Skeletal muscle satellite cell (primary cell): ENCODE data around the gene CKAP2.

ENCODE experiments used
- H3K27me3 ChIP-seq: 2 replicates; pipeline ENCODE4 v1.7.0; 2013; ENCODE audit warnings: low read length; ENCODE audit not compliant: control insufficient read depth, insufficient read depth
- H3K36me3 ChIP-seq: 2 replicates; pipeline ENCODE4 v1.7.0; 2013; ENCODE audit warnings: mild to moderate bottlenecking, control low read depth, low read length; ENCODE audit not compliant: insufficient read depth
- H3K4me1 ChIP-seq: 2 replicates; pipeline ENCODE4 v1.7.0; 2013; ENCODE audit warnings: low read length; ENCODE audit not compliant: control insufficient read depth, insufficient read depth
- H3K4me2 ChIP-seq: 2 replicates; pipeline ENCODE4 v1.7.0; 2013; ENCODE audit warnings: mild to moderate bottlenecking, low read length
- H3K4me3 ChIP-seq: 2 replicates; pipeline ENCODE4 v1.7.0; 2013; ENCODE audit warnings: low read length
- H3K9ac ChIP-seq: 2 replicates; pipeline ENCODE4 v1.7.0; 2013; ENCODE audit warnings: mild to moderate bottlenecking, low read depth, low read length, moderate library complexity
- H3K9me3 ChIP-seq: replicated peaks from 2 replicates; pipeline ENCODE4 v1.7.0; 2013; ENCODE audit warnings: mild to moderate bottlenecking, control low read depth, low read length

The CKAP2 gene

GRCh38 chr13:52421216-52421615, 34.1 kb upstream of the CKAP2 start:
- no peak overlapping the region for H3K4me2 ChIP-seq
- no peak overlapping the region for H3K4me3 ChIP-seq
- no peaks in the 10 kb centered on the region for H3K9me3 ChIP-seq
- H3K4me1 ChIP-seq = no peaks in the 10 kb centered on the region
- no peak overlapping the region for H3K9ac ChIP-seq
- peaks cover 67% of the 10 kb centered on the region for H3K36me3 ChIP-seq
- no peaks in the 10 kb centered on the region for H3K27me3 ChIP-seq

- H3K4me1 ChIP-seq = peaks cover 13% of the 10 kb centered on the region
- H3K4me2 ChIP-seq = peak overlapping the region; percentile 20
- H3K36me3 ChIP-seq = peaks cover 63% of the 10 kb centered on the region
- H3K27me3 ChIP-seq = no peaks in the 10 kb centered on the region
- no peaks in the 10 kb centered on the region for H3K9me3 ChIP-seq
- no peak overlapping the region for H3K9ac ChIP-seq
- no peak overlapping the region for H3K4me3 ChIP-seq
Measured at GRCh38 chr13:52428295-52428694, 27.0 kb upstream of the CKAP2 start.

DNA sequence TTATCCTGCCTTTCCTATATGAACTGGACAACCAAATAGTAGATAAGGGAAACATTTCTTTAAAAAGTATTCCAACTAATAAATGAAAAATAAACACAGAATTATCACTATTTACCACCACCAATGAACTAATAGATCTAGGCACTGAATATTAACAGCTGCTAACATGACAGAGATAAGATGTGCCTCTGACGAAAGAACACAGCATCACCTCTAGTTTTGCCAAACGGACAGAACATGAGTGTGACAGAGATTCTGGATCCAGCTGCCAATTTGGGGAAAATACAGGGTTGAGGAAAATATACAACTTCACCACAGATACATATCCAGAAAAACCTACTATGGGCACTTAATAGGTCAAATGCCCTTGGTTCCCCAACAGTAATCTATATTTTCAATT, 22.8 kb upstream of the CKAP2 start:
- H3K36me3 ChIP-seq = peaks cover 64% of the 10 kb centered on the region
- no peak overlapping the region for H3K4me2 ChIP-seq
- no peaks in the 10 kb centered on the region for H3K27me3 ChIP-seq
- H3K4me1 ChIP-seq = peaks cover 13% of the 10 kb centered on the region
- no peaks in the 10 kb centered on the region for H3K9me3 ChIP-seq
- no peak overlapping the region for H3K4me3 ChIP-seq
- no peak overlapping the region for H3K9ac ChIP-seq

GRCh38 chr13:52446265-52446664, 9.0 kb upstream of the CKAP2 start:
- no peaks in the 10 kb centered on the region for H3K9me3 ChIP-seq
- H3K4me1 ChIP-seq = peaks cover 19% of the 10 kb centered on the region
- no peak overlapping the region for H3K9ac ChIP-seq
- H3K4me3 ChIP-seq = no peak overlapping the region
- peaks cover 14% of the 10 kb centered on the region for H3K36me3 ChIP-seq
- no peak overlapping the region for H3K4me2 ChIP-seq
- H3K27me3 ChIP-seq = no peaks in the 10 kb centered on the region

- Histone ChIP-seq H3K27me3 (no peaks in the 10 kb centered on the region), H3K4me3 (no peak overlapping the region), H3K4me2 (no peak overlapping the region), H3K36me3 (peaks cover 14% of the 10 kb centered on the region), H3K9me3 (no peaks in the 10 kb centered on the region), H3K9ac (no peak overlapping the region), H3K4me1 (peaks cover 19% of the 10 kb centered on the region)
Measured at GRCh38 chr13:52447354-52447753, 7.9 kb upstream of the CKAP2 start.

- Histone ChIP-seq H3K4me1 (peaks cover 19% of the 10 kb centered on the region), H3K4me3 (peak overlapping the region; percentile 80), H3K27me3 (no peaks in the 10 kb centered on the region), H3K4me2 (peak overlapping the region; percentile 76), H3K9me3 (no peaks in the 10 kb centered on the region), H3K36me3 (peaks cover 10% of the 10 kb centered on the region), H3K9ac (peak overlapping the region; percentile 97)
Measured at GRCh38 chr13:52447815-52448552, 7.3 kb upstream of the CKAP2 start.

GRCh38 chr13:52449331-52450011, 5.8 kb upstream of the CKAP2 start:
- H3K9me3 ChIP-seq = no peaks in the 10 kb centered on the region
- peak overlapping the region; percentile 80 for H3K4me3 ChIP-seq
- peak overlapping the region; percentile 97 for H3K9ac ChIP-seq
- peaks cover 23% of the 10 kb centered on the region for H3K4me1 ChIP-seq
- peak overlapping the region; percentile 76 for H3K4me2 ChIP-seq
- H3K36me3 ChIP-seq = peaks cover 10% of the 10 kb centered on the region
- no peaks in the 10 kb centered on the region for H3K27me3 ChIP-seq

DNA sequence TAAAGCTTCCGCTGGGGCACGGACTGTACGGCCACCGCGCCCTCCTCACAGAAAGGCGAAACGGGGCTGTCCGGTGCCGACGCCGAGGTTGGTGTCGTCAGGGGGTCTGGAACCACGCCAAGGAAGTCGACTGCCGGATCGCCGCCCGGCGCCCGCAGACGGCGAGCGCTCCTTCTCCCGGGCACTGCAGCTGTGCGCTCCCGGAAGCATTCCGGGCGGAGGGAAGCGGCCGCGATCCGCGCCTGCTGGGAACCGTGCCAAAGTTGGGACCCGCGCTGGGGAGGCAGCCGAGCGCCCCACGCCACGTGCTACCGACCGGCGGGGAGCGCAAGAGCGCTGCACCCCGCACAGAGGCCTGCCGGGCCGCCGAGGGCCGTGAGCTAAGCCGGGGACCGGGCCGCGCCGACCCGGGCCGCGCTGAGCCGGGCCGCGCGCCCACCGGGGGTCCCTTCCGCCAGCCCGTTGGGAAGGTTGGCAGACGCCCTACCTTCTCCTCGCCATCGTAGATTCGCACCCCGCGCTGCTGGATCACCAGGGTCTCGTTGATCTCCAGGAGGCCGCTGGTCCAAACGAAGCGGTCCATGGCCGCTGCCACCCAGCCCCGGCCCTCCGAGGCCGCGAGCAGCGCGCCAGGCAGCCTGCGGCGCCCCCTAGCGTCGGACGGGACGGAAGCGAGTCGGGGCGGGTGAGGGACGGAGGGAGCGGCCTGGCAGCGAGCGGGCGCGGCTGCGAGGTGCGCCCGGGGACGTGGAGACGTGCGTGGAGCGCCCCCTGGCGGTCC, 5.1 kb upstream of the CKAP2 start, which contains the start of gene VPS36:
Gene VPS36, minus strand, starts transcription at position 623 of the 781 bp plus-strand sequence. Its CDS starts 40 bp downstream, at position 583.
- no peaks in the 10 kb centered on the region for H3K27me3 ChIP-seq
- H3K36me3 ChIP-seq = peaks cover 6% of the 10 kb centered on the region
- H3K9ac ChIP-seq = peak within 1 kb of the TSS; percentile 97
- no peaks in the 10 kb centered on the region for H3K9me3 ChIP-seq
- H3K4me3 ChIP-seq = peak within 1 kb of the TSS; percentile 80
- H3K4me1 ChIP-seq = peaks cover 24% of the 10 kb centered on the region
- H3K4me2 ChIP-seq = peak within 1 kb of the TSS; percentile 85

GRCh38 chr13:52450793-52451116, 4.5 kb upstream of the CKAP2 start:
- Histone ChIP-seq H3K4me1 (peaks cover 24% of the 10 kb centered on the region), H3K4me3 (peak overlapping the region; percentile 64), H3K27me3 (no peaks in the 10 kb centered on the region), H3K4me2 (peak overlapping the region; percentile 85), H3K36me3 (peaks cover 6% of the 10 kb centered on the region), H3K9me3 (no peaks in the 10 kb centered on the region), H3K9ac (peak overlapping the region; percentile 36)

GRCh38 chr13:52451135-52451804, 4.0 kb upstream of the CKAP2 start:
- H3K4me2 ChIP-seq = peak overlapping the region; percentile 85
- peak overlapping the region; percentile 36 for H3K9ac ChIP-seq
- no peaks in the 10 kb centered on the region for H3K9me3 ChIP-seq
- no peak overlapping the region for H3K4me3 ChIP-seq
- H3K4me1 ChIP-seq = peaks cover 26% of the 10 kb centered on the region
- no peaks in the 10 kb centered on the region for H3K27me3 ChIP-seq
- H3K36me3 ChIP-seq = peaks cover 6% of the 10 kb centered on the region

GRCh38 chr13:52452470-52452869, 2.8 kb upstream of the CKAP2 start:
- Histone ChIP-seq H3K27me3 (no peaks in the 10 kb centered on the region), H3K9me3 (no peaks in the 10 kb centered on the region), H3K4me1 (peaks cover 34% of the 10 kb centered on the region), H3K36me3 (peaks cover 4% of the 10 kb centered on the region), H3K9ac (no peak overlapping the region), H3K4me2 (no peak overlapping the region), H3K4me3 (no peak overlapping the region)
